Adrenal gland (tissue), 12 donors: ENCODE data around the gene HSPB3. TPM values are rescaled to one million over a fixed set of nuclear protein-coding genes. Genes with fewer than 3 reads are reported as not detected.

Source experiments
- DNase-seq, 7 donors: peaks; one replicate each; pipeline ENCODE4 v3.0.0-alpha.2; 2019 to 2020
- H3K27ac ChIP-seq, 5 donors: fragments of 200-600 bp; sonication (generic) in 4 of 5; 1 replicate in 3 of 5; 2 replicates in 2 of 5; pipeline versions ENCODE4 v1.5.1 to v1.8.0; 2016 to 2020; ENCODE audit warnings: mild to moderate bottlenecking in 1 of 5
- H3K27me3 ChIP-seq: fragments of 200-600 bp; 2 replicates; pipeline ENCODE4 v1.8.0; 2021
- H3K36me3 ChIP-seq, 2 donors: fragments of 200-600 bp; replicated peaks in 1 of 2; 1 replicate in 1 of 2; 2 replicates in 1 of 2; pipeline versions ENCODE4 v1.5.1 to v1.8.0; 2018 to 2022
- H3K4me1 ChIP-seq, 2 donors: fragments of 200-600 bp; replicated peaks in 1 of 2; 1 replicate in 1 of 2; 2 replicates in 1 of 2; pipeline versions ENCODE4 v1.5.1 to v1.8.0; 2018 to 2021
- H3K4me3 ChIP-seq, 4 donors: fragments of 200-600 bp; sonication (generic) in 3 of 4; one replicate each; pipeline ENCODE4 v1.5.1; 2016 to 2018
- H3K9me3 ChIP-seq, 3 donors: fragments of 200-600 bp; sonication (generic) in 1 of 3; replicated peaks in 1 of 3; 1 replicate in 2 of 3; 2 replicates in 1 of 3; pipeline versions ENCODE4 v1.5.1 to v1.8.0; 2016 to 2021
- POLR2A ChIP-seq, 2 donors: fragments of 450-650 bp; IDR thresholded peaks; one replicate each; pipeline ENCODE4 v1.6.1; 2017; ENCODE audit warnings: antibody characterized with exemption in 2 of 2, mild to moderate bottlenecking in 2 of 2, moderate library complexity in 1 of 2
- WGBS, 4 donors: extraction: QIAGEN DNeasy Blood & Tissue Kit in 2 of 4; methylation state at CpG; one replicate each; pipeline versions ENCODE4 v1.1.5 to v1.1.7; 2013 to 2017; 5-methylcytosine and 5-hydroxymethylcytosine counted together
- intact Hi-C, 2 donors: fragments of 100-400 bp; cut with DNase I; formaldehyde crosslinking; loops; one replicate each; pipeline versions ENCODE4 v1.14.1 to v1.15.0; 2022 to 2023
- polyA plus RNA-seq, 3 donors: library from polyadenylated mRNA; stranded (reverse); fragments of 200-250 nt in 2 of 3; fragments of 350-450 nt in 1 of 3; fragmentation: Illumina TruSeq in 1 of 3; extraction: RNeasy Lipid Tissue Mini Kit (QIAGEN cat#74804) in 1 of 3; gene quantifications; one replicate each; pipeline ENCODE4 v1.2.3, GENCODE V29; 2013 to 2014
- total RNA-seq, 9 donors: library from RNA; depleted of rRNA in 4 of 9; stranded (reverse); fragments of >200 nt in 4 of 9; fragments of 120-200 nt in 1 of 9; fragmentation: NEBNext Ultra II Directional in 1 of 9; extraction: Animal tissue kit (Norgen Biotek cat#: 25700) in 1 of 9; gene quantifications; one replicate each; pipeline versions ENCODE4 v1.1.0 to v1.2.4, GENCODE V29; 2013 to 2023
- TF ChIP-seq, protein P1 (sequence below), 6 experiments: fragments of 450-650 bp in 4 of 6; fragments of 200-600 bp in 2 of 6; sonication (generic) in 1 of 6; IDR thresholded peaks; 1 replicate in 5 of 6; 2 replicates in 1 of 6; pipeline versions ENCODE4 v1.5.1 to v1.8.0; 2016 to 2021; ENCODE audit warnings: antibody characterized with exemption in 6 of 6, mild to moderate bottlenecking in 2 of 6, moderate library complexity in 1 of 6
- donor health status: healthy with polysubstance abuse.
- donor health status: Bipolar disorder and iron deficiency.
- donor health status: DM: yes; HTN: yes; CAD: no.
- donor health status: DM: no; HTN: no; CAD: no.
- donor health status: DM: no; HTN: no; CAD: no.
- donor health status: DM: yes; HTN: yes; CAD: no.

HSPB3 gene
- total and polyA plus RNA-seq, 12 donors: 0.28 to 0.64 (median 0.54) TPM; not detected in 9

- no peaks in the 10 kb centered on the region for H3K36me3 ChIP-seq
- no peak overlapping the region for H3K27ac ChIP-seq
- TF ChIP-seq POLR2A (IDR thresholded peaks at IDR 0.05): no peak
- TF ChIP-seq, protein P1, sequence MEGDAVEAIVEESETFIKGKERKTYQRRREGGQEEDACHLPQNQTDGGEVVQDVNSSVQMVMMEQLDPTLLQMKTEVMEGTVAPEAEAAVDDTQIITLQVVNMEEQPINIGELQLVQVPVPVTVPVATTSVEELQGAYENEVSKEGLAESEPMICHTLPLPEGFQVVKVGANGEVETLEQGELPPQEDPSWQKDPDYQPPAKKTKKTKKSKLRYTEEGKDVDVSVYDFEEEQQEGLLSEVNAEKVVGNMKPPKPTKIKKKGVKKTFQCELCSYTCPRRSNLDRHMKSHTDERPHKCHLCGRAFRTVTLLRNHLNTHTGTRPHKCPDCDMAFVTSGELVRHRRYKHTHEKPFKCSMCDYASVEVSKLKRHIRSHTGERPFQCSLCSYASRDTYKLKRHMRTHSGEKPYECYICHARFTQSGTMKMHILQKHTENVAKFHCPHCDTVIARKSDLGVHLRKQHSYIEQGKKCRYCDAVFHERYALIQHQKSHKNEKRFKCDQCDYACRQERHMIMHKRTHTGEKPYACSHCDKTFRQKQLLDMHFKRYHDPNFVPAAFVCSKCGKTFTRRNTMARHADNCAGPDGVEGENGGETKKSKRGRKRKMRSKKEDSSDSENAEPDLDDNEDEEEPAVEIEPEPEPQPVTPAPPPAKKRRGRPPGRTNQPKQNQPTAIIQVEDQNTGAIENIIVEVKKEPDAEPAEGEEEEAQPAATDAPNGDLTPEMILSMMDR (IDR thresholded peaks at IDR 0.05): no peak
- intact Hi-C loops: no loop called here
- H3K4me3 ChIP-seq: no peak overlapping the region
- DNase-seq: no peak
- no peaks in the 10 kb centered on the region for H3K4me1 ChIP-seq
- no peaks in the 10 kb centered on the region for H3K9me3 ChIP-seq
- H3K27me3 ChIP-seq: no peaks in the 10 kb centered on the region
- 68 to 81% (median 73%) methylated on average over 4 of the region's 4 CpGs for WGBS, 4 donors
Observed at GRCh38 chr5:54449923-54450322, 5.6 kb upstream of the HSPB3 start.

DNA sequence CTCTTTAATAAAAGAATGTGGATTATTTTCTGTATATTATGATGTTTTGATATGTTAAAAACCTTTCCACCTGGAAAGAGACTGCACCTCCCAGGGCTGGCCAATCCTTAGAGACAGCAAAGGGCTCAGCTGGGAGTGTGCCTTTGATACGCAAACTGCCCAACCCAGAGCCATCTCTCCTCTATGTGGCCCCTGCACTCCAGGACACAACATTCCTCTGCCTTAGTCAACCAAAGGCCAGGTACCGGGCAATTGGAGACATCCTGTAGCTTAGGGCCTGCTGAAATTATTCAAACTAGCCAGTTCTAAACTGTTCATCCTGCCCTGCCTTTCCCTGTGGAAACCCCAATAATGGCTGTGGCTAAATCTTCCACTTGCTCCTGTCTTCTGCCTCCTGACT, 5.0 kb upstream of the HSPB3 start:
- TF ChIP-seq, protein P1 (IDR thresholded peaks at IDR 0.05): no peak
- no peak for TF ChIP-seq POLR2A (IDR thresholded peaks at IDR 0.05)
- Histone ChIP-seq H3K4me3 (no peak overlapping the region), H3K27me3 (no peaks in the 10 kb centered on the region), H3K27ac (no peak overlapping the region), H3K36me3 (no peaks in the 10 kb centered on the region), H3K9me3 (no peaks in the 10 kb centered on the region), H3K4me1 (no peaks in the 10 kb centered on the region)
- intact Hi-C loops: no loop called here
- 93 to 100% (median 96%) methylated on average over 2 of the region's 2 CpGs for WGBS, 4 donors
- DNase-seq: no peak

- Histone ChIP-seq H3K36me3 (no peaks in the 10 kb centered on the region), H3K9me3 (no peaks in the 10 kb centered on the region), H3K4me3 (no peak overlapping the region), H3K27me3 (no peaks in the 10 kb centered on the region), H3K4me1 (peaks cover 0 to 17% of the 10 kb centered on the region in 2 donors), H3K27ac (no peak overlapping the region)
- DNase-seq: no peak
- intact Hi-C loops: no loop called here
- 68 to 89% (median 71%) methylated on average over 3 of the region's 3 CpGs for WGBS, 4 donors
- TF ChIP-seq, protein P1 (IDR thresholded peaks at IDR 0.05): no peak
- TF ChIP-seq POLR2A (IDR thresholded peaks at IDR 0.05): no peak
Observed at GRCh38 chr5:54453046-54453445, 2.5 kb upstream of the HSPB3 start.

DNA sequence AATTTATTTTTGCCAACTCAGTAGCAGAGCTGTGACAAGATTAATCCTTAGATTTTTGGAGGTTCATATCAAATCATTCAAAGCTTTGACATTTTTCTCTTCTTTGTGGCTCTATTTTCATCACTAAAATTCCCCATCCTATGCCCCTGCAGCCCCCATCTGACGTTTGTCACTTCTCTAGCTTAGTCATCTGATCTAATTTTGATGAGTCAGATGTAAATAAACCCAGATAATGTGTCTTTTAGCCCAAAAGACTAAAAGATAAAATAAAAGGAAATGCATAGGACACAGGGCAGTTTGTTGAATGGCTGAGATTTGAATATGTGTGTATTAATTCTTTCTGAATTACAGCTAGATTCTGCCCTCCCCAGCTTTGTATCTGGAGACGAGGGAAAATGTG, 897 bp upstream of the HSPB3 start:
- no peaks in the 10 kb centered on the region for H3K27me3 ChIP-seq
- WGBS, 4 donors: 36 to 52% (median 45%) methylated on average over 2 of the region's 2 CpGs
- no peaks in the 10 kb centered on the region for H3K36me3 ChIP-seq
- H3K4me1 ChIP-seq: peaks cover 0 to 18% of the 10 kb centered on the region in 2 donors
- no peak overlapping the region for H3K27ac ChIP-seq
- no peak for DNase-seq
- no peak overlapping the region for H3K4me3 ChIP-seq
- TF ChIP-seq POLR2A (IDR thresholded peaks at IDR 0.05): no peak
- TF ChIP-seq, protein P1 (IDR thresholded peaks at IDR 0.05): no peak
- intact Hi-C loops: no loop called here
- no peaks in the 10 kb centered on the region for H3K9me3 ChIP-seq
